NCI-H2196 (cell line): ENCODE results near the gene TNC.

Experiments
- DNase-seq: peaks from one replicate; lab custom pipeline; 2025; ENCODE audit not compliant: unreplicated experiment; lab: John Stamatoyannopoulos, UW

Gene TNC

DNA sequence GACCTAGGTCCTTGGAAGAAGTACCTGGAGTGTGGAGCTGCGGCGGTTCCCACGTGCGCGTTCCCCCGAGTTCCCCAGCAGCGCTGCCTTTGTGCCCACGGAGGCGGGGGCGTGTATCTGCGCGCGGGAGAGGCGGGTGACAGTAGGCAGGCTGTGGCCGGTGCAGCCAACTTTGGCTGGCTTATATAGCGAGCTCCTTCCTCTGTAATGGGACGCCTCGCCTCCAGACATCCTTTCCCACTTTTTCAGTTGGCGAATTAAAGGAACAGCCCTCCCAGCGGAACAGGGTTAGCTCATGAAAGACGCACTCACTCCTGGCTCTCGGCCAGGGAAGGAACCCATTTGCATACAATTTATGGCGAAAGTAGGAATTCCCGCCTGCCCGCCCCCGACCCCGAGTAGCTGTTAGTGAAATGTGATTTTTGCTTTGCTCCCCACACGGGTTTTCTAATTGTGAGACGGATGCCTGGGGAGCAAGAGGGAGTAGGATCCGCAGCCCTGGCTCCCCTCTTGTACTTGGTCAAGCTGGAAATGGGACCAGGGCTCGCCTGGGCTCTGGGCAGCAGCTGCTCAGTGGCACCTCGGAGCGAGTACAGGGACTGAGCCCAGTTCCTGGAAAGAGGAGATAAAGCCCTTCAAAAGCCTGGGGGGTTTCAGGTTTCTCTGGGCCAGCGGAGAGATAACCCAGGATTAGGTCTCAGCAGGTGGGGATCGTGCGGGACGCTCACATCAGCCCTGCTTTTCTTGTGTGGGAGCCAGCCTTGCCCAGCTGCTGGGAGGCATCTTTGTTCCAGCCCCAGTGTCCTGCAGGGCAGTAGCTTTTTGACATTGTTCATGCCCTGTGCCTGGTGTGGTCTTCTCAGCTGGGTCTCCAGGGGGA lies at the start of gene TNC:
TSS of gene TNC (minus strand) at position 159 of the 880 bp plus-strand sequence. CDS start 27,139 bp downstream, outside the sequence.
- DNase-seq: peak; percentile 59

DNA sequence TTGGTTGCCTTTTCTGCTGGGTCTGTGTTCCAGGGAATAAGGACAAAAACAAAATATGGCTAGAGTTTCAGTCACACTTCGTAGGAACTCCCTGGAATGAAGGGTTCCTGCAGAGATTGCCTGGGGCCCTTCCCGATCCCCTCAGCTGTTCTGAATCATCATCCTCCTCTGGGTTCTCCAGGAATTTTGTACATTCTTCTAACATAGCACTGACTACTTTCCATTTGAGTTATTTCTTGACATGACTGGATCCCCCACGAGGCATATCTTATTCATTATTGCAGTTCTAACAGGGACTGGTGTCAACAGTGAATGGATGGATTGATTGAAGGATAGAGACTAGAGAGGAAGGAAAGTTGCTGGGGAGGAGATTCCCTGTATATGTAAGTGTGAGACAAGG lies 49.2 kb upstream of the TNC start:
- no peak for DNase-seq

DNA sequence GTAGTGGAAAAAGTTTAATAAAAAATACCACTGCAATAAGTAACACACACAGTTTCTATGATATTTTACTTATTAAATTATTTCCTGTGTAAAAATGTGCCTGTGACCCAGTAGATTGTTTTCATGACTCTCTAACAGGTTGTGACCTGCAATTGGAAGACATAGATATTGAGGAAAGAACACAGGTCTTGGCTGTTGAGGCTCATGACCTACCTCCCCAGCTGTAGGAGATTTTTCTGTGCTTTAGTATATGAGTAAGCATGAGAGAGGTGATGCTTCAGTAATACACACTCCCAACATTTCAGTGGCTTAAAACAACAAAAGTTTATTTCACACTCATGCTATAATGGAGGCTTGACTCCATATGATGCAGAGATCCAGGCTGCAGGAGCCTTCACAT lies 47.3 kb upstream of the TNC start:
- DNase-seq: no peak

DNA sequence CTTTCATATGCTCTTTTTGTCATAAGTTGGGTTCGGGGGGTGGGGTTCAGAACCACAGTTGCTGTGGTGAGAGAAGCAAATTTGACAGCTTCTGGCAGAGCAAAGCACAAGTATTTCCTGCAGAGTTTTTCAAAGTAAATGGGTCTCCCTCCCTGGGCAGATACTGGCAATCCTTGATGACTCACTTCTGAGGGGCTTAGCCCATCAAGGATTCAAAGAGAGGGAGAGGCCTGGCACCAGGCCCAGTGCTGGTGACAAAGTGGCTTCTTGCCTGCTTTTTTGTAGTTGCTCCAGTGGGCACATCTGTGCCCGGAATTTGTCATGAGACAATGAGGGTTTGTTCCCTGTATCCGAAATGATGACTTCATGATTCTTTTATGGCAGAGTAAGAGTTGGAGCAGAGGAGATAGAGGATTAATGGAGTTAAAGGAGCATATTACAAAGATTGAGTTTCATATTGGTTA lies 46.6 kb upstream of the TNC start:
- no peak for DNase-seq

DNA sequence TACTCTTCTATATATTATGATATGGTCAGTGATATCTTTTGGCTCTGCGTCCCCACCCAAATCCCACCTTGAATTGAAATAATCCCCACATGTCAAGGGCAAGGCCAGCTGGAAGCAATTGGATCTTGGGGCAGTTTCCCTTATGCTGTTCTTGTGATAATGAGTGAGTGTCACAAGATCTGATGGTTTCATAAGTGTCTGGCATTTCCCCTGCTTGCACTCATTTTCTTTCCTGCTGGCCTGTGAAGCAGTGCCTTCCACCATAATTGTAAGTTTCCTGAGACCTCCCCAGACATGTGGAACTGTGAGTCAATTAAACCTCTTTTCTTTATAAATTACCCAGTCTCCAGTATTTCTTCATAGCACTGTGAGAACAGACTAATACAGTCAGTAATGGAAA lies 45.0 kb upstream of the TNC start:
- DNase-seq: no peak

DNA sequence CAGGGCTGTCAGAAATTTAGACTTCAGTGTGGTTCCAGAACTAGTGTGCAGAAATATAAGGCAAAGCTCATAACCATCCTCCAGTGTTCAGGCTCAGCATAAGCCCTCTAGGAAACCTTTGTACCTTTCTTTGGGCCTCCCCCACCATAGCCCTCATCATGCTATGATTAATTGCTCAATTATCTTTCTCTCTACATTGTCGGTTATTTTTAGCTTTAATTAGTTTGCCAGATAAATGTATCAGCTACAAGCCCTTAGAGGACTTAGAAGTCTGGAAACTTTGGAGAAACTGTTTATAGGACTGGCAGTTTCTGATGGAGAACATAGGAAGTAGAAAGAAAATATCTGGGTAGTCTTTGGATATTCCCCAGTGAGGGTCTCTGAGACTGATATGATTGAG lies 43.5 kb upstream of the TNC start:
- no peak for DNase-seq

DNA sequence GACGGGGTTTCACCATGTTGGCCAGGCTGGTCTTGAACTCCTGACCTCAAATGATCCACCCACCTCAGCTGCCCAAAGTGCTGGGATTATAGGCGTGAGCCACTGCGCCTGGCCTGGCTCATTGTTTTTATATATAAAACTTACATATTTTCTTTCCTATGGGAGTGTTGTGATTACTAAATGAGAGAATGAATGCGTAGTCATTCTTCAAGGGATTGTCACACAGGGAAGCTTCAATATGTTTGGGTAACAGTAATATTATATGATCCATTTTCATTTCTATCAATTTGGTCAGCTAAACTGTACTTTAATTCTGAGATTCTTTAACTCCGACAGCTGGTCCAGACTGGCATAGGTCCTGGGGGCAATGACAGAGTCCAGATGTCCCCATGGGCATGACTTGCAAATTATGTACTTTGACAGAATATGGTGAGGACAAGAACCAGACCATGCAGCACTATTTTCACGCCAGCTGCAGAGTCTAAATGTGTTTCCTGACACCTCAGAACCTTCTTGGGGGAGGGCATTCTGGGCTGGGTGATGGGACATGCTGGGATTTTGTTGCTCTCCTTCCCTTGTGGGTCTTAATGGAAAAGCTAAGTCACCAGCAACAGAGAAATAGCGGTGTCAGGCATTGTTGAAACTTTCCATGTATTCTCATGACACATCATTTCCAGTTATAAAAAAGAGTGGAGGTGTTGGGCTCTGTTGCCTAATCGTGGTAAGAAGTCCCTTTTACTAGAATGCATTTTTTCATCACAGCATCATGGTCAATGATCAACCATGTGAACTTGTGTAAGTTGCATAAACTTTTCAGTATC lies 40.9 kb upstream of the TNC start:
- DNase-seq: no peak

DNA sequence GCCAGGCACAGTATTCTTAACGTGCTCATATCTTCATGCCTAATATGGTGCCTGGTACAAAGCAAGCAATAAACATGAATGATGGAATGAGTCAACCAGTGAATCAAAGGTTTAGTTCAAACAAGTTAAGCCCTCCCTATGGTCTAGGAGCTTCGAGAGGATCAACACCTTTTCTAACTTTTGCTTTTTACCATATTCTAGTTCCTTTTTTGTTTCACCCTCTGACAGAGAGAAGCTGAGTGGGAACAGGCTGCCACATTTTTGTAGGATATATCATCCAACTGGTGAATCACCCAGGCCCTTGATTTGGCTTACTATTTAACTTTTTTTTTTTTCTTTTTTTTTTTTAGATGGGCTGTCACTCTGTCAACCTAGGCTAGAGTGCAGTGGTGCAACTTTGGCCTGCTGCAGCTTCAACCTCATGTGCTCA lies 39.3 kb upstream of the TNC start:
- DNase-seq: no peak

DNA sequence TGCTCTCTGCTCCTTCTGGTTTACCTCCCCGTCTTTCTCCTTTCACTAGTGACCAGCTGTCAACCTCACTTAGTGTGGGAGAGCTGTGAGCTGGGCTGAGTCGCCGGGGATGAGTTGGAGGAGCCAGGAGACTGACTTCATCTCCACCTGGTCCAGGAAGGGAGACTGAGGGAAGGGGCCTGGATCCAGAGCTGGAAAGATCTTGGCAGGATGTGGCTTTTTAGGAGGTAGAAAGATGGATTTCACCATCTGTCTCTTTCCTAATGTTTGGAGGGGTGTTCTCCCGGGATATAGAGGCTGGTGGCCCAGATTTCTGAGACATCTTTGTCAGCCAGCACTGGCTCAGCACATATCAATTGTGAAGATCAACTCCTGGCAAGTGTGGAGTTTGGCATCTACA lies 37.1 kb upstream of the TNC start:
- no peak for DNase-seq

DNA sequence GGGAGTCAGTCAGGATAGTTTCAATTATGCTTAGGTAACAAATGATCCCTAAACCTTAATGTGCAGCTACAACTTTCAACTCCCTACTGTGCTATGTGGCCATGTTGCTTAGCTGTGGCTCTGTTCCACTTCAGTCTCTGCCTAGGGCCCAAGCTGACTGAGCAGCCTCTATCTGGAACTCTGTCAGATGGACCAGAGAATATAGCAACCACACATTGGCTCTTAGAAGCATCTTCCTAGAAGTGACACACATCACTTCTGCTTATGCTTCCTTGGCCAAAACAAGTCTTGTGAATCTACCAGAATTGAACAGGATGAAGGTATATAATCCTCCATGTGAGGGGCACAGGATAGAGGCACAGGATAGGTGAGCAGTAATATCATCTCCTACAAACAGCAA lies 36.7 kb upstream of the TNC start:
- DNase-seq: no peak

DNA sequence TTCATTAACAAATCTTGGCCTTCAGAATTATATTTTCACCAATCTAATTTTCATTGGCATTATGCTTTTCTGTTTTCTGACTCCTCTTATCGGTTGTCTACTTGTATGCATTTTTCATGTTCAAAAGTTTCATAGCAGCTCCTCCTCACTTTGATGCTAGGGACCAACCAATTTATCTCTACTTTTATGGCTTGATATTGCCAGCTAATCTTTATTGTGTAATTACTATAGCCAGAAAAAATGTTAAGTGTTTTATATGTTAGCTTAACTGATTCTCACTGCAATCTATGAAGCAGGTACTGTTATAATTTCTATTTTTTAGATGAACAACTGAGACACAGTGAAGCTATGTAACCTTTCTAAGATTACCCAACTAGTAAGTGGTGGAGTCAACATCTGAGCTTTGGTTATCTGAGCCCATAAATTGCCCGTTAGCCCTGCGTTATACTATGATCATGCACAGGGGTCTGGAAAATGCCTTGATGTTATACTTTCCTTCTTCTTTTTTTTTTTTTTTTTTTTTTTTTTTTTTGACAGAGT lies 34.4 kb upstream of the TNC start:
- no peak for DNase-seq

DNA sequence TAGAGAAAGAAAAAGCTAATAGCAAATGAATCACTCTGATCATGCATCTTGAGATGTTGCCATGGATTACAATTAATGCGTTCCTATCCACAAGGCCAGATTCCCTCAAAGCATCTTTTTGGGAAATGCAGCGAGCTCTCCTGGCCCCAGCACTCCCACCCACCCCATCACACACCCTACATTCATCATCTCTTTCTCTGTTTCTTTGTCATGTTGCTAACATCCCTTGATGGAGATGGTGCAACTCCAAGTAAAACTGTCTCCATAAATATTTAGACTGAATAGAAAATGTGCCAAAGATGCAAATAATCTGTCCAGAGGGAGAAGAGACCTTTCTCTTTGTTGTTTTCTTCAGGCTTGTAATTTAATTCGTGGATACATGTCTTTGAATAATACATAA lies 30.8 kb upstream of the TNC start:
- no peak for DNase-seq

DNA sequence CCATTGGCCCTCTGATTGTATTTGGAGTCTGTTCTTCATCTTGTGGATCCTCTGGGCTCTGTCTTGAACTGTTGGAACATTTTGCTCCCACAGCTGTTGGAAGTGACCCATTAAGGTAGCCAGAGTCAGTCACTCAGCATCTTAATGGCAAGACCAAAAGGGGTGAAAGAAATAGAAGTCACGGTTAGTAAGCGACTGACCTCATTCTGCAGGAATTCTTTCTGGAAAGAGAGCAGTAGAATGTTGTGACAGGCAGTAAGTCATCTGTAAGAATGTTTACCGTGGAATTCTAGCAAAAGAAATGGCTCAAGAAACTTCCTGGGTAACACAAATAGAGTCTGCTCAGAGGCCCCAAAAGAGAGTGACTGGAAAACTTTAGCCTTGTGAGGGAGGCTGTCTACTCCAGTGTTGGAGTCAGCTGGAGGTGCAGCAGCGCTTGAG lies 28.6 kb upstream of the TNC start:
- no peak for DNase-seq

DNA sequence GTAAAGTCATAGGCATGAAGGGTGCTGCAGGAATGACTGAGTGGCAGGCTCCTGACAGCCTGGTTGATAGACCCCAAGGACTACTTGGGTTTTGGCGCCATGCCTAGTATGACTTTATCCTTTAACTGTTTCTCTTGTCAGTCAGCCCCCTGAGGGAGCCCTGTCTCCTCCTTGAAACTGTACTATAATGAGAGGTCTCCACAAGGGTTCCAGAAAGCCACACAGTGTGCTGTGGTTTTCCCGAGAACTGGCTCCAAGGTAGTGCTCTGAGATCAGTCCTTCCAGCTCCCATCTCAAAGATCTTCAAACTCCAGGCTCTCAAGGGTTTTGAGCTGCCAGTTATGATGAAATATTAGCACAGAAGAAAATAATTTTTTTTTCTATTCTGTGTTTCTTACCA lies 26.7 kb upstream of the TNC start:
- no peak for DNase-seq

DNA sequence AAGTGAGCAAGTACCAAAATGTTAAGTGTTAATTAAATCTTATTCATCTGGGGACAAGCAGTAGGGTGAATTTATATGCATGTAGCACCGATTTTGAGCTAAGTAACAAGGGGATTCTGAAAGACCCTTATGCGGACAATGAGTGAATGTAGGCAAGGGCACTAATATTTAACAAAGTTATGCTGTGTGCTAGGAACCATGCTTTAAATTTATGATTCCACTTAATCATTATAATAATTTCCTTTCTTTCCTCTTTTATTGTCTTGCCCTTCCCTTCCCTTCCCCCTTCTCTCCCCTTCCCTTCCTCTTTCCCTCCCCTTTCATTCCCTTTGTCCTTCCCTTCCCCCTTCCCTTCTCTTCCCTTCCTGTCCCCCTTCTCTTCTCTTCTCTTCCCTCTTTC lies 25.7 kb upstream of the TNC start:
- no peak for DNase-seq

DNA sequence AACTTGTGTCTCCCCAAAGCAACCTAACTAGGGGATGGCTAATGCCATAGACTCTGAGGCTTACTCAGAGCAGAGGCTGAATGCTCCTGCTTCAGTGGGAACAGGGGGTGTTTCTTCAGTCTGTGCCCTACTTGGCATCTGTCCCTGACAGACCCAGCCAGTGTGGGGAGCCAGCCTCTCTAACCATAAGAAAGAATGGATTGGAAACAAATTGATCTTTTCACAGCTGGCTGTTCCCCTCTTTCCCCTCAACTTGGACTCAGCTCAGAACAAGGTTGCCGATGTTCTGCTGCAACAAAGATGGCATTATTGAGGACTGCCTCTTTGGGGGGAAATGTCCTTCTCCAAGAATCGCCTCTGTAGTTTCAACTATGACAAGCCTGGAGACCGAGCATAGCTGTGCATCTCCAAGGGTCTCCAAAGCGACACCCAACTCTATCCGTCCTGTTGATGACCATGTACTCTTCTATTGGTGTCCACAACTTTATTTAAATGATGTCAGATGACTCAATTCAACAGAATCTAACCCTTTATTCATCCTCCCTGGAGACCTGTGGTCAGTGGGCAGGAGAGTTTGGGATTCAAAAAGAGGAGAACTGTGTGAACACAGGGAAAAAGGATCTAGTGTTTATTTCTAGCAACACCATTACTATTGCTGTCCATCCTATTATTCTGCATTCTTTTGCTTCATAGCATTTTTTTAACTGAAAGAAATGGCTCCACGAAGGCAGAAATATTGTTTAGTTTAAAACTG lies 24.7 kb upstream of the TNC start:
- no peak for DNase-seq

DNA sequence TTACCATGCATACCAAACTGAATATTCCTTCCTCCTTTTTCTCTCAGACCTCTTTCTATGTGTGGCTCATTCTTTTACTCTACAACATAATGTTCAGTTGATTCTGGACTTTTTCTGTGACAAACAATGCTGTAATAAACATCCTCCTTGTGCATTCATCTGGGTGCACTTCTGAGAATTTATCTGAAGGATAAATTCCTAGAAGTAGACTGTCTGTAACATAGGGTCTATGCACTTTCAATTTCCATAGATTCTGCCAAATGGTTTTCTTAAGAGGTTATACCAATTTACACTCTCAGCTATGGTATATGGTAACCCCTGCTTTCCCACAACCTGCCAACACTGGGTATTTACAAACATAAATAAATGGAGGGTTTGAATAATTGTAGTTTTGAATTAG lies 24.1 kb upstream of the TNC start:
- no peak for DNase-seq

DNA sequence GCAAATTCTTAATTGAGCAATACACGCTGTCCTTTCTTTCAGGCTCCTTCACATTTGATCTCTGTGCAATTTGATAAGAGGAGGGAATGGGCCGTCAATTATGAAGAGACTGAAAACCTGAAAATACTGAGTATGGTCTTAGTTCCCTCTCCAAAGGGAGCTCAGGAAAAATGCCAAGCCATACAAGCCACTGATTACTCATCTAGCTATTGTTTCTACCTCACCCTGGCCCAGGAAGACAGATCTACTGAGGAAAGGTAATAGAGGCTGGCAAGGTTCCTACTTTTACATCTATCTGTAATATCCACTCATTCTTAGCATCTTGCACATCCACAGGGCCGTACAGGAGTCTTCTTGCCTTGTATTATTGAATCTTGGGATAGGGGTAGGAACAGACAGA lies 23.7 kb upstream of the TNC start:
- DNase-seq: no peak

DNA sequence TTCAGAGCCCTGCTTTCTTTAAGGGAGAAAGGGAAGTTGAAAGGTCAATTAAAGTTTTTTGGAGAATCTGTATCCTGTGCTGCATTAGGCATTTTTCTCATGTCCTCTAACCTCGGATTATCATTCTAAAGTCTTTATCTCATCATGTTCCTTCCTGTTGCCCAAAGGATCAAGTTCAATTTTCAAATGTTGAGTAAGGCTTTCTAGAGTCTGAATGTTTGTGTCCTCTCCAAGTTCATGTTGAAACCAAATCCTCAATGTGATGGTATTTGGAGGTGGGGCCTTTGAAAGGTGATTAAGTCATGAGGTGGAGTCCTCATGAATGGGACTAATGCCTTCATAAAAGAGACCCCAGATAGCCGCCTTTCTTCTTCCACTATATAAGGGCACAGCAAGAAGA lies 20.2 kb upstream of the TNC start:
- no peak for DNase-seq

DNA sequence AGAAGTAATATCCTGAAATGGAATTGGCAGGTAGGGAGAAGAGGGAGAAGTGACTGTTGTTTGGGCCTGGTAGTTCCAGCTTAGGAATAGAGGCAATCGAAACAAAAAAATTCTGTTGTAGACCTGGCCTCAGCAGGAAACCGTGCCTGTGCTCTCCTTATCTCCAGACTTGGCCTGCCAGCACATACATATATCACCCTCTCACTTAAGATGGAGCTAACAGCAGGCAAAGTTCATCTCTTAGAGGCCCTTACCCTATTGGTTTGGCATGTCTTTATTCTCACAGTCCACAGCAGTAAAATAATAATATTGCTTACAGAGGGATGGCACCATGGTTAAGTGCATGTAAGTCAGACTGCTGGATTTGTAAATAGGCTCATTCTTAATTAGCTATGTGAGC lies 19.6 kb upstream of the TNC start:
- DNase-seq: no peak
